HEK293 (cell line): ENCODE measurements around the gene COPS3.
"Not testable (repeated sequence)": the region's sequence is repeated elsewhere in the genome, so short reads cannot be mapped to it uniquely, and the experiment has no call there.

ENCODE experiments used
- CTCF ChIA-PET: fragments of 350-600 bp; formaldehyde crosslinking; extraction: SDS; loops from one replicate; lab custom pipeline; 2021; ENCODE audit warnings: antibody characterized with exemption; lab: Yijun Ruan, JAX
- POLR2A ChIA-PET: fragments of 300-600 bp; formaldehyde crosslinking; extraction: SDS; loops from one replicate; lab custom pipeline; 2020; ENCODE audit warnings: antibody characterized with exemption, inconsistent platforms; lab: Yijun Ruan, JAX
- H3K27ac ChIP-seq: fragments of 200-500 bp; sonication (Bioruptor generic); 2 replicates; pipeline ENCODE4 v1.5.1; 2014; ENCODE audit warnings: low read depth, low read length, control low read depth, inconsistent platforms; ENCODE audit errors: extremely low read depth
- H3K36me3 ChIP-seq, 2 experiments: fragments of 200-500 bp in 1 of 2; sonication (Bioruptor generic) in 1 of 2; 1 replicate in 1 of 2; 2 replicates in 1 of 2; pipeline ENCODE4 v1.5.1; 2014 to 2017; ENCODE audit warnings: inconsistent platforms in 2 of 2, low read length in 2 of 2; ENCODE audit not compliant: control insufficient read depth in 2 of 2, insufficient read depth in 1 of 2
- H3K4me1 ChIP-seq: fragments of 200-500 bp; sonication (Bioruptor generic); 2 replicates; pipeline ENCODE4 v1.5.1; 2014; ENCODE audit warnings: mild to moderate bottlenecking, low read length, inconsistent platforms; ENCODE audit not compliant: control insufficient read depth, insufficient read depth
- H3K4me3 ChIP-seq: 2 replicates; pipeline ENCODE4 v1.5.1; 2011; ENCODE audit warnings: low read depth, mild to moderate bottlenecking, control low read depth, low read length, moderate library complexity
- H3K9me3 ChIP-seq: fragments of 200-500 bp; sonication (Bioruptor generic); 2 replicates; pipeline ENCODE4 v1.5.1; 2014; ENCODE audit warnings: low read depth, low read length, inconsistent platforms; ENCODE audit not compliant: control insufficient read depth, insufficient read depth
- HOXC10 ChIP-seq: sonication (generic); formaldehyde crosslinking; IDR thresholded peaks from 2 replicates; pipeline ENCODE4 v1.8.1; 2023; ENCODE audit warnings: mild to moderate bottlenecking, missing genetic modification reagents
- KLF1 ChIP-seq: fragments of 450-650 bp; formaldehyde crosslinking; IDR thresholded peaks from 2 replicates; pipeline ENCODE4 v1.5.1; 2016; ENCODE audit warnings: missing biosample characterization, missing genetic modification characterization
- KLF16 ChIP-seq: fragments of 450-650 bp; formaldehyde crosslinking; IDR thresholded peaks from 2 replicates; pipeline ENCODE4 v1.5.1; 2017; ENCODE audit warnings: missing biosample characterization, missing genetic modification characterization
- PBX3 ChIP-seq: sonication (generic); formaldehyde crosslinking; IDR thresholded peaks from 2 replicates; pipeline ENCODE4 v1.8.1; 2022; ENCODE audit warnings: mild to moderate bottlenecking, moderate library complexity, missing genetic modification reagents
- TRIM28 ChIP-seq: IDR thresholded peaks from 2 replicates; pipeline ENCODE4 v1.6.1; 2011; ENCODE audit warnings: low read length, control low read depth, borderline replicate concordance
- ZBTB11 ChIP-seq: fragments of 450-650 bp; formaldehyde crosslinking; conservative IDR thresholded peaks from 2 replicates; pipeline ENCODE4 v1.5.1; 2016; ENCODE audit warnings: low read depth, missing biosample characterization, missing genetic modification characterization
- ZBTB17 ChIP-seq: fragments of 450-650 bp; formaldehyde crosslinking; IDR thresholded peaks from 2 replicates; pipeline ENCODE4 v1.5.1; 2016; ENCODE audit warnings: missing biosample characterization, missing genetic modification characterization
- ZBTB26 ChIP-seq: fragments of 450-650 bp; formaldehyde crosslinking; optimal IDR thresholded peaks from 2 replicates; pipeline ENCODE3; 2016; ENCODE audit warnings: missing biosample characterization, mild to moderate bottlenecking, missing genetic modification characterization
- ZEB2 ChIP-seq: fragments of 450-650 bp; formaldehyde crosslinking; IDR thresholded peaks from 2 replicates; pipeline ENCODE4 v1.5.1; 2016; ENCODE audit warnings: missing biosample characterization, missing genetic modification characterization
- ZNF311 ChIP-seq: fragments of 450-650 bp; formaldehyde crosslinking; IDR thresholded peaks from 2 replicates; pipeline ENCODE4 v1.5.1; 2017; ENCODE audit warnings: missing biosample characterization, missing genetic modification characterization, borderline replicate concordance
- ZNF335 ChIP-seq: fragments of 450-650 bp; formaldehyde crosslinking; conservative IDR thresholded peaks from 2 replicates; pipeline ENCODE4 v1.5.1; 2016; ENCODE audit warnings: missing biosample characterization, missing genetic modification characterization
- ZNF513 ChIP-seq: fragments of 450-650 bp; IDR thresholded peaks from 2 replicates; pipeline ENCODE4 v1.5.1; 2018; ENCODE audit warnings: missing biosample characterization, missing genetic modification characterization
- ZNF560 ChIP-seq: fragments of 450-650 bp; formaldehyde crosslinking; IDR thresholded peaks from 2 replicates; pipeline ENCODE4 v1.5.1; 2017; ENCODE audit warnings: missing biosample characterization, missing genetic modification characterization, borderline replicate concordance
- ZNF621 ChIP-seq: fragments of 450-650 bp; formaldehyde crosslinking; IDR thresholded peaks from 2 replicates; pipeline ENCODE4 v1.5.1; 2017; ENCODE audit warnings: missing biosample characterization, missing genetic modification characterization
- ZNF629 ChIP-seq: fragments of 450-650 bp; formaldehyde crosslinking; IDR thresholded peaks from 2 replicates; pipeline ENCODE4 v1.5.1; 2017; ENCODE audit warnings: missing biosample characterization, missing genetic modification characterization
- ZNF76 ChIP-seq: fragments of 450-650 bp; formaldehyde crosslinking; IDR thresholded peaks from 2 replicates; pipeline ENCODE4; 2016; ENCODE audit warnings: low read depth, missing biosample characterization, missing genetic modification characterization, borderline replicate concordance
- ZSCAN30 ChIP-seq: fragments of 450-650 bp; IDR thresholded peaks from 2 replicates; pipeline ENCODE4 v1.5.1; 2018; ENCODE audit warnings: missing biosample characterization, mild to moderate bottlenecking, missing genetic modification characterization, moderate library complexity

Gene COPS3

GRCh38 chr17:17303010-17303846 lies 22.2 kb upstream of the COPS3 start, which contains the start of gene NT5M (continued):
- no peak for TF ChIP-seq ZNF513
- TF ChIP-seq ZEB2 (tag by site-specific recombination) = 0 out of 2 replicates have a peak, but pooled peaks have one; percentile 14
- peak; percentile 87 for TF ChIP-seq ZBTB17 (tag by site-specific recombination)
- 0 out of 2 replicates have a peak, but pooled peaks have one; percentile 5 for TF ChIP-seq ZSCAN30
- peak; percentile 84 for TF ChIP-seq ZNF335 (tag by site-specific recombination)
- peak; percentile 23; the same call in 1 of the 2 replicates for TF ChIP-seq PBX3
- 0 out of 2 replicates have a peak, but pooled peaks have one; percentile 14 for TF ChIP-seq KLF16 (tag by site-specific recombination)
- TF ChIP-seq HOXC10 (CRISPR knock-in tag) = 0 out of 2 replicates have a peak, but pooled peaks have one; percentile 72
- TF ChIP-seq ZNF560 = no peak
- TF ChIP-seq ZNF76 = peak; percentile 58
- TF ChIP-seq ZBTB26 (tag by site-specific recombination) = peak; percentile 80
- TF ChIP-seq ZNF621 (tag by site-specific recombination) = no peak
- TF ChIP-seq ZNF311 (tag by site-specific recombination) = no peak
- TF ChIP-seq ZBTB11 (tag by site-specific recombination) = peak; percentile 72
- TF ChIP-seq TRIM28 = no peak
- TF ChIP-seq ZNF629 (tag by site-specific recombination) = peak; percentile 18; the same call in 1 of the 2 replicates

GRCh38 chr17:17301659-17302058 lies 20.6 kb upstream of the COPS3 start:
- CTCF ChIA-PET = interaction anchor here (0.8 kb wide), 1 partner anchor 31 kb away, joined by 5 read pairs; no protein-coding TSS in a partner anchor
- POLR2A ChIA-PET = interaction anchor here (1.2 to 3.5 kb wide), 6 partner anchors 11 to 65 kb away, joined by 3 to 39 read pairs (median 4); partner anchors contain the start of genes COPS3 and FLCN
- H3K9me3 ChIP-seq, H3K36me3 ChIP-seq, H3K4me3 ChIP-seq, H3K4me1 ChIP-seq: not testable (repeated sequence)
- peak overlapping the region; percentile 87 for H3K27ac ChIP-seq
- TF ChIP-seq KLF1 = 0 out of 2 replicates have a peak, but pooled peaks have one; percentile 14
- TF ChIP-seq, all 188 proteins: peak for 1; not testable (repeated sequence) for 187
